ENCODE results near the gene PRPF19. TPM values are rescaled to one million over a fixed set of nuclear protein-coding genes. Genes with fewer than 3 reads are reported as not detected.

The PRPF19 gene
- total and polyA plus RNA-seq, 2 of the 8 experiments (the other 6 are each of a cell fraction or from before 2014, with no cell fraction given): 107 to 141 TPM

- Histone ChIP-seq H4K5ac (ENCODE audit: insufficient read length, low read depth, low read length) (no peak overlapping the region), H3K9me3 (ENCODE audit: insufficient read depth in 2 of 2, low read depth in 1 of 2, low read length in 1 of 2) (no peaks in the 10 kb centered on the region), H3K27me3 (replicated peaks in 1 of 4; ENCODE audit: control insufficient read depth in 3 of 4, extremely low read depth in 1 of 4, insufficient read depth in 3 of 4, low read length in 3 of 4) (no peaks in the 10 kb centered on the region), H2AK5ac (ENCODE audit: low read depth, low read length) (no peak overlapping the region), H3K23me2 (ENCODE audit: low read depth, low read length) (no peaks in the 10 kb centered on the region), H4K91ac (replicated peaks; ENCODE audit: insufficient read length, low read length) (no peak overlapping the region), H3K18ac (ENCODE audit: extremely low read depth, low read length) (no peak overlapping the region), H3K4me3 (ENCODE audit: extremely low read depth in 1 of 4, insufficient read depth in 2 of 4, low read depth in 3 of 4, low read length in 4 of 4) (no peak overlapping the region), H3K4ac (replicated peaks; ENCODE audit: insufficient read length, low read depth, low read length) (no peak overlapping the region), H3K14ac (ENCODE audit: insufficient read length) (no peak overlapping the region), H2AFZ (ENCODE audit: low read length) (no peak overlapping the region), H3K36me3 (ENCODE audit: control insufficient read depth in 2 of 4, insufficient read depth in 4 of 4, low read length in 3 of 4) (peaks cover 39 to 88% (median 78%) of the 10 kb centered on the region in 4 experiments), H2BK12ac (ENCODE audit: low read depth, low read length) (no peak overlapping the region), H4K8ac (ENCODE audit: extremely low read depth, insufficient read depth, low read length) (no peak overlapping the region), H2BK120ac (replicated peaks; ENCODE audit: low read depth, low read length) (no peak overlapping the region), H2BK5ac (ENCODE audit: low read depth, low read length) (no peak overlapping the region), H3K9ac (replicated peaks in 1 of 4; ENCODE audit: extremely low read depth in 1 of 4, low read depth in 3 of 4, low read length in 3 of 4) (no peak overlapping the region), H4K20me1 (replicated peaks in 1 of 2; ENCODE audit: control insufficient read depth in 1 of 2, insufficient read depth in 2 of 2, low read length in 2 of 2) (peaks cover 3 to 13% of the 10 kb centered on the region in 2 experiments), H3K79me1 (ENCODE audit: low read depth, low read length) (peaks cover 3% of the 10 kb centered on the region; the same call in 1 of the 2 replicates), H3K23ac (ENCODE audit: insufficient read length) (no peak overlapping the region), H3K4me1 (replicated peaks in 1 of 4; ENCODE audit: control insufficient read depth in 3 of 4, insufficient read depth in 4 of 4, low read length in 3 of 4) (no peaks in the 10 kb centered on the region), H2BK20ac (ENCODE audit: low read length) (no peak overlapping the region), H2BK15ac (ENCODE audit: low read length) (no peak overlapping the region), H3K79me2 (ENCODE audit: control insufficient read depth in 1 of 2, insufficient read depth in 2 of 2, low read length in 2 of 2) (peaks cover 0 to 5% of the 10 kb centered on the region in 2 experiments; a peak in 1 of 4 replicates), H3K56ac (replicated peaks; ENCODE audit: insufficient read length, low read depth, low read length) (no peak overlapping the region), H3K27ac (ENCODE audit: low read depth, low read length) (no peak overlapping the region), H3K4me2 (ENCODE audit: insufficient read depth in 1 of 2, low read depth in 2 of 2, low read length in 2 of 2) (no peak overlapping the region)
- WGBS, 2 experiments (ENCODE audit: extremely low coverage in 1 of 2, insufficient coverage in 1 of 2, insufficient read length in 1 of 2, insufficient replicate concordance in 2 of 2, low coverage in 1 of 2, low lambda C conversion rate in 2 of 2, missing lambda C conversion rate in 1 of 2): 93% methylated on average over 4 of the region's 4 CpGs; no CpG with 5 or more reads in 1 of the 2 experiments
- DNase-seq (ENCODE audit: low read depth in 1 of 2, low spot score in 2 of 2): no peak
- TF ChIP-seq SP1 (IDR thresholded peaks at IDR 0.05; ENCODE audit: low read depth, low read length): no peak
- TF ChIP-seq USF2 (IDR thresholded peaks at IDR 0.05; ENCODE audit: low read length): no peak
- ChIA-PET CTCF (ENCODE audit: partially characterized antibody) (interaction anchor here (0.8 to 23.0 kb wide), 5 partner anchors 9 to 127 kb away, joined by 3 to 522 read pairs (median 6); no protein-coding TSS in a partner anchor), POLR2A (ENCODE audit: partially characterized antibody) (interaction anchor here (2.3 kb wide), 1 partner anchor 10 kb away, joined by 9 read pairs; no protein-coding TSS in a partner anchor)
- no peak for FAIRE-seq
These were observed 8.9 kb downstream of the PRPF19 start for GRCh38 chr11:60897496-60897895.
